ENCODE data around the gene DNAJC5. TPM values are rescaled to one million over a fixed set of nuclear protein-coding genes. Genes with fewer than 3 reads are reported as not detected.

The DNAJC5 gene
- total and polyA plus RNA-seq, 9 of the 15 experiments (the other 6 are each of a cell fraction or from before 2014, with no cell fraction given), result 0.95 to 42.8 (median 23.4) TPM

DNA sequence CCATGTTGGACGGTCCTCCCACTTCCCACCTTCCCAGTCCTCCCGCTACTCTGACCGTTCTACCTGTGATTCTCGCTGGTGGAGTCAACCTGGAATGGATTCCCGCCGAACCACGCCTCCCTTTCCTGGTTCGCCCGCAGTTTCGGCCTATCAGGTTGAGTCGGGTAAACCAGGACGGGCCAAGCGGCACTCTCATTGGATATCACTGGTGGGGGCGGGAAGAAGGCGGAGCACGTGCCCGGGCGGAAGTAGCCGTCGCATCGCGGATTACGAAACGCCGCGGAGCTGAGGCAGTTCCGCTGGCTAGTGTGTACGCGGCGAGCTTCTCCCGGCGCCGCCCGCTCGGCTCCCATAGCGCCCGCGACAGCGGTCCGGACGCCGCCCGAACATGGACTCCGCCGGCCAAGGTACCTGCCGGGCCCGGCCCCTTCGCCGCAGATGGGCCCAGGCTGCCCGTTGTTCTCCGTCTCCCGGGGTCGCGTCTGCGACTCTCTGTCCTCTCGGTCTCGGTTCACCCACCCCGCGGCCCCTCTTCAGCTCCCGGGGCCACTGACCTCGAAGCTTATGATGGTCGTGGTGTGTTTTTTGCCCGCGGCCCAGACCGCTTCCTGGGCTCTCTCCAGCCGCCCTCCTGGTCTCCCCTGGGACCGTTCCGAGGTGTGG lies 29.8 kb upstream of the DNAJC5 start, which contains the start of gene TPD52L2 (continued):
- TF ChIP-seq, protein P1, sequence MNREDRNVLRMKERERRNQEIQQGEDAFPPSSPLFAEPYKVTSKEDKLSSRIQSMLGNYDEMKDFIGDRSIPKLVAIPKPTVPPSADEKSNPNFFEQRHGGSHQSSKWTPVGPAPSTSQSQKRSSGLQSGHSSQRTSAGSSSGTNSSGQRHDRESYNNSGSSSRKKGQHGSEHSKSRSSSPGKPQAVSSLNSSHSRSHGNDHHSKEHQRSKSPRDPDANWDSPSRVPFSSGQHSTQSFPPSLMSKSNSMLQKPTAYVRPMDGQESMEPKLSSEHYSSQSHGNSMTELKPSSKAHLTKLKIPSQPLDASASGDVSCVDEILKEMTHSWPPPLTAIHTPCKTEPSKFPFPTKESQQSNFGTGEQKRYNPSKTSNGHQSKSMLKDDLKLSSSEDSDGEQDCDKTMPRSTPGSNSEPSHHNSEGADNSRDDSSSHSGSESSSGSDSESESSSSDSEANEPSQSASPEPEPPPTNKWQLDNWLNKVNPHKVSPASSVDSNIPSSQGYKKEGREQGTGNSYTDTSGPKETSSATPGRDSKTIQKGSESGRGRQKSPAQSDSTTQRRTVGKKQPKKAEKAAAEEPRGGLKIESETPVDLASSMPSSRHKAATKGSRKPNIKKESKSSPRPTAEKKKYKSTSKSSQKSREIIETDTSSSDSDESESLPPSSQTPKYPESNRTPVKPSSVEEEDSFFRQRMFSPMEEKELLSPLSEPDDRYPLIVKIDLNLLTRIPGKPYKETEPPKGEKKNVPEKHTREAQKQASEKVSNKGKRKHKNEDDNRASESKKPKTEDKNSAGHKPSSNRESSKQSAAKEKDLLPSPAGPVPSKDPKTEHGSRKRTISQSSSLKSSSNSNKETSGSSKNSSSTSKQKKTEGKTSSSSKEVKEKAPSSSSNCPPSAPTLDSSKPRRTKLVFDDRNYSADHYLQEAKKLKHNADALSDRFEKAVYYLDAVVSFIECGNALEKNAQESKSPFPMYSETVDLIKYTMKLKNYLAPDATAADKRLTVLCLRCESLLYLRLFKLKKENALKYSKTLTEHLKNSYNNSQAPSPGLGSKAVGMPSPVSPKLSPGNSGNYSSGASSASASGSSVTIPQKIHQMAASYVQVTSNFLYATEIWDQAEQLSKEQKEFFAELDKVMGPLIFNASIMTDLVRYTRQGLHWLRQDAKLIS (CRISPR knock-in tag; IDR thresholded peaks at IDR 0.05), result peak; percentile 14; the same call in 1 of the 2 replicates
- TF ChIP-seq ZFPM2 (CRISPR knock-in tag; IDR thresholded peaks at IDR 0.05), result no peak
- peak; percentile 92 for TF ChIP-seq RBBP5 (IDR thresholded peaks at IDR 0.05; ENCODE audit: borderline replicate concordance, insufficient read depth, low read length, poor library complexity, severe bottlenecking)
- 0 out of 2 replicates have a peak, but pooled peaks have one; percentile 14 for TF ChIP-seq ZNF395 (CRISPR knock-in tag; IDR thresholded peaks at IDR 0.05)
- no peak for TF ChIP-seq MCM7 (IDR thresholded peaks at IDR 0.05)
- no peak for TF ChIP-seq ZNF398 (CRISPR knock-in tag; IDR thresholded peaks at IDR 0.05)
- no peak for TF ChIP-seq SMARCC2 (IDR thresholded peaks at IDR 0.05; ENCODE audit: low read depth)
- no peak for TF ChIP-seq ZNF124 (CRISPR knock-in tag; IDR thresholded peaks at IDR 0.05)
- TF ChIP-seq ZFP1 (CRISPR knock-in tag; IDR thresholded peaks at IDR 0.05), result no peak
- peak in 1 of 2 experiments; percentile 28; a peak in 1 of 4 replicates for TF ChIP-seq SRF (CRISPR knock-in tag; IDR thresholded peaks at IDR 0.05)
- no peak for TF ChIP-seq ZZZ3 (IDR thresholded peaks at IDR 0.05)
- no peak for TF ChIP-seq CAMTA2 (CRISPR knock-in tag; conservative IDR thresholded peaks at IDR 0.05)
- peak; percentile 97 for TF ChIP-seq EP400 (IDR thresholded peaks at IDR 0.05)
- TF ChIP-seq, protein P2, sequence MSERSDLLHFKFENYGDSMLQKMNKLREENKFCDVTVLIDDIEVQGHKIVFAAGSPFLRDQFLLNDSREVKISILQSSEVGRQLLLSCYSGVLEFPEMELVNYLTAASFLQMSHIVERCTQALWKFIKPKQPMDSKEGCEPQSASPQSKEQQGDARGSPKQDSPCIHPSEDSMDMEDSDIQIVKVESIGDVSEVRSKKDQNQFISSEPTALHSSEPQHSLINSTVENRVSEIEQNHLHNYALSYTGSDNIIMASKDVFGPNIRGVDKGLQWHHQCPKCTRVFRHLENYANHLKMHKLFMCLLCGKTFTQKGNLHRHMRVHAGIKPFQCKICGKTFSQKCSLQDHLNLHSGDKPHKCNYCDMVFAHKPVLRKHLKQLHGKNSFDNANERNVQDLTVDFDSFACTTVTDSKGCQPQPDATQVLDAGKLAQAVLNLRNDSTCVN (CRISPR knock-in tag; IDR thresholded peaks at IDR 0.05), result no peak
- TF ChIP-seq PTBP1 (IDR thresholded peaks at IDR 0.05; ENCODE audit: low read depth, low read length), result no peak
- peak; percentile 47; the same call in 1 of the 2 replicates for TF ChIP-seq KLF6 (CRISPR knock-in tag; IDR thresholded peaks at IDR 0.05; ENCODE audit: borderline replicate concordance)
- no peak for TF ChIP-seq SOX6 (IDR thresholded peaks at IDR 0.05)
- peak; percentile 49; the same call in 1 of the 2 replicates for TF ChIP-seq ELF2 (CRISPR knock-in tag; IDR thresholded peaks at IDR 0.05)
